SK-N-DZ (cell line): ENCODE results near the gene EEA1.

Experiments
- DNase-seq: peaks from one replicate; pipeline ENCODE4 v3.0.0-alpha.2; 2015; ENCODE audit warnings: low spot score

The EEA1 gene

DNA sequence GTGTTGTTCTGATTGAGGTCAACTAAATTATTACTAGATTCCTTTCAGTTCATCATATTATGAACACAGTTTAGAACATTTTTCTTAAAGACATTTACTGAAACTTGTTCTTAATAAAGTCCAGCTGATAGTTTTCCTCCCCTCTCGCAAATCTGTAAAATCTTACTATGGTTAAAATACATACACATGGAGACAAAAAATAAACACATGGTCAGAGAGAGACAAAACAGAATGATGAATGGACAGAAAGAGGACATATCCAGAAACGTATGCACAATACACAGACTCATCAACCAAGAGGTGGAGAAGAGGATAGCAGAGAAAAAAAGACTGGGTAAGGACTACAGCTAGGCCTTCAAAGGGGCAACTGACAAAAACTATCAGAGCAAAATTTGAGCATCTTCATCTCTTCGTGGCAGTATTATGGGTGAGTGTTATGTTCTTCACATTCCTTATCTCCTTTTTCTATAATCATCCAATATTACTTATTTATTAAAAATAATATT is 38.4 kb downstream of the EEA1 start:
- DNase-seq: no peak

DNA sequence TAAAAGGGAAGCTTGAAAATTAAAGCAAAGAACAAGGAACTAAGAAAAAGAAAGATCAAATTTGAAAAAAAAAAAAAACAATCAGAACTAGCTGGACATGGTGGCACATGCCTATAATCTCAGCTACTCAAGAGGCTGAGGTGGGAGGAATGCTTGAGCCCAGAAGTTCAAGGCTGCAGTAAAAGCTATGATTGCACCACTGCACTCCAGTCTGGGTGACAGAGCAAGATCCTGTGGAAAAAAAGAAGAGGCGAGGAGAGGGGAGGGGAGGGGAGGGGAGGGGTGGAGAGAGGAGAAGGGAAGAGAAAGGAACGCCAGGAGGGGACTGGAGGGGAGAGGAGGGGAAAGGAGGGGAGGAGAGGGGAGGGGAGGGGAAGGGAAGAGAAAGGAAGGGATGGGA is 43.0 kb downstream of the EEA1 start:
- DNase-seq: no peak

DNA sequence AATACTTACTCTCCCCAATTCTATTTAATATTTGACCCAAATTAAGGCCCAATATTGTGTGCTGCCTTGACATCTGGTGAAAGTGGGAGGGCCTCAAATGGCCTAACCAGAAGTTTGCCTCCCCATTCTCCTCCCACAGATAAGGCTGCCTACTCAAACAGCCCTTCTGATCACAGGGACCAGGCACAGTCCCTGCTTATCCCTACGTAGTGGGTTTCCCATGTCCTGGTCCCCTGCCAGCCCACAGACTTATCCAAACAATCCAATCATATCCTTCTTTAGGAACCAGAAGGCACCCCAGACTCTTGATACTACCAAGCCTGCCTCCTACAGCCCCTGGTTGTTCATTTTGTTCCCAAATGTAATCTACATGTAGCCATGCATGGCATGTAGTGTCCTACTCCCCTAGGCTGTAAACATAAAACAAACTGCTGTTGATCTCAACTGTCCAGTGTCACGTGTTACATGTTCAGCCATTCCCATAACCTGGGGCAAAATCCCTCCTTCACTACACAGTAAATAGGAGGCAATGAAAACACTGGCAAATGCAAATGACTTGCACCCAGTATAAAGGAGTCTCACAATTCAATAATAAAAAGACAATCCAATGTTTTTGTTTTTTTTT is 49.3 kb downstream of the EEA1 start:
- DNase-seq: no peak

DNA sequence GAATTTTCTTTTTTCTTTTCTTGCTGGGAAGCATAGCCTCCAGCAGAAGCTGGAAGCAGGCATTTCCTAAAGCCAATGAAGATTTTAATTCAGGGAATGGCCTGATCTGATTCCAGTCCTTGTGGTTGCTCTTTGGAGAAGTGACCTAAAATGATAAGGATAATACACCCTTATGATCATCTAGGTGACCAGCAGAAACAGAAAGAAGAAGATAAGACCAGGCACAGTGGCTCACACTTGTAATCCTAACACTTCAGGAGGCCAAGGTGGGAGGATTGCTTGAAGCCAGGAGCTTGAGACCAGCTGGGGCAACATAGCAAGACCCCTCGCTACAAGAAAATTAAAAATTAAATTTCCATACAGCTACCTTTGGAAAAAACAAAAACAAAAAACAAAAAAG is 51.2 kb downstream of the EEA1 start:
- no peak for DNase-seq

DNA sequence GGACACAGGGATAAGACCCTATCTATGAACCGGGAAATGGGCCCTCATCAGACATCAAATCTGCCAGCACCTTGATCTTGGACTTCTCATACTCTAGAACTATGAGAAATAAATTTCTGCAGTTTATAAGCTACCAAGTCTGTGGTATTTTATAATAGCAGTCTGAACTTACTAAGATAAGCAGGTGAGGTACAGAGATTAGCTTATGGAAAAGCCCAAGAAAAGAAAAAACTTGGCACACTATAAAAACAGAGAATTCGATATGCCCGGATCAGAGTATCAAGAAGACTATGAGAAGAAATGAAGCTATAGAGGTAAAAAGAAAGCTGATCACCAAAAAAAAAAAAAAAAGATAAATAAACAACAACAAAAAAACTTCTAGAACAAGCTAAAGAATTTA is 52.6 kb downstream of the EEA1 start:
- no peak for DNase-seq

DNA sequence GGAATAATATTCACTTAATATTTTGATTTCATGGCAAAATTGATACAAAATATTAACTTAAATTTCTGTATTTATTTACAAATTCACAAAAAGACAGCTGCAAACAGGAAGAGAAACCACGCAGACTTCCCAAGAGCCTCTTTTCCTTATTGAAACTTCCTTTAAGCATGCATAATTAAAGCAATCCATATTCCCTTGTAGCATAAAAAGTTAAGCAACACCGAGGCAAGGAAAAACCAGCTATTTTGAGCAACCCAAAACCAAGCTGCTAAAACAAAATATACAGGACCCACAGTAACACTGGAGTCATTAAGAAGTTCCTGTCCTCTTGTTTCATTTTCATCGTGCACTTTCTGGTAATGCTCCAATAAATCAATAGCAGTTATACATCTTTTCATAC is 58.0 kb downstream of the EEA1 start:
- DNase-seq: no peak

DNA sequence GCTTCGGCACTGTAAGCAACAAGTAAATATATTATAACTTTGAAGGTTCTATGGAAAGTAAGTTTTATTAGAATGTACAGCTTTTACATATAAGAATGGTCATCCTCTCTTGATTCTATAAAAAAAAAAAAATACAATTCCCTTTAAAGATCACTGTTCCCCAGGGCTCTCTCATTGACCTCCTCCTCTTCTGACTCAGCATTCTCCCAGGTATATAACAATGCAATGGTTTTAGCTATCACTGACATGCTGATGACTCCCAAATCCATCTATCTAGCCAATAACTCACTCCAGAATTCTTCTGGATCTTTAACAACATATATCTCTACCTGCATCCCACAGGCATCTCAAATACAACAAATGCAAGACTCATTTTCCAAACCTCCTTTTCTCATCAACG is 62.7 kb downstream of the EEA1 start:
- no peak for DNase-seq

DNA sequence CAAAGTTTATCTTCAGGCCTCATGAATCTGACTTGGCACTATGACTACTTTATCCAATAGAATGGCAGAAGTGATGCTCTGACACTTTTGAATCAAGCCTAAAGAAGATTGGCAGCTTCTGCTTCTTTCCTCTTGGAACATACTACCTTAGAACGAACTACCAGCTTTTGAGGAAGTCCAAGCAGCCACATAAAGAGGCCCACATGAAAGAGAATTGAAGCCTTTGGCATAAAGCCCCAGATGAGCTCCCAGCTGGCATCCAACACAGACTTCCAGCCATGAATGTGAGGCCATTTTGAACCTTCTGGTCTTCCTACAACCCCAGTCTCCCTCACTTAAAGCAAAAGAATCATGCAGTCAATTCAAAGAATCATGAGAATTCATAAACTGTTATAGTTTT is 65.8 kb downstream of the EEA1 start:
- DNase-seq: no peak

DNA sequence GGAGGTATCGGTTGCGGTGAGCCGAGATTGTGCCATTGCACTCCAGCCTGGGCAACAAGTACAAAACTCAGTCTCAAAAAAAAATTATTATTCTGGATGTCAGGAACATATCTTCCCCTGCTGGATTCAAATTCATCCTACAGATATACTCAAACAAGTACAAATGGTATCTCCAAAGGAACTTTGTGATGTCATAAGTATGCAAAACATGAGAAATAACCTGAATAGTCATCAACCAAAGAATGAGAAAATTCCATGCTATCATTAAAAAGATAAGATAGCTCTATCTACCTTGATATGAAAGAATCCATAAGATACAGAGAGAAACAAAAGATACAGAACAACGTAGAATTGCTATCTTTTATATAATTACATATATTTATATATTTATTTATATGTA is 67.7 kb downstream of the EEA1 start:
- DNase-seq: no peak

DNA sequence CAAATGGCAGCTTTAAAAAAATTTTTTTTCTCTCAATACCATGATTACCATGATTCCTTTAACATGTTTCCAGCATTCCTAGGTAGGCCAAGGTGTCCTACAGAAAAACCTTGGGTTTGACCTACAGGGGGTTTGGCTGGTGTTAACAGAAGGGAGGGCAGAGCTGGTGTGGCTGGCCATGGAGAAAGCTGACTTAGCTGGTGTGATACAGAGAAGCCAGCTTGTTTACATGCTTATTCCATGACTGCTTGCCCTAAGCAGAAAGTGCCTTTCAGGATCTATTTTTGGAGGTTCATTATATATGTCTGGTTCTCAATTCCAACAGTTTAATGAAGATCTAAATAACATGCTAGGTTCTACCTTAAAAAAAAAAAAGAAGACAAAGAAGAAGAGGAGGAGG is 68.6 kb downstream of the EEA1 start:
- no peak for DNase-seq

DNA sequence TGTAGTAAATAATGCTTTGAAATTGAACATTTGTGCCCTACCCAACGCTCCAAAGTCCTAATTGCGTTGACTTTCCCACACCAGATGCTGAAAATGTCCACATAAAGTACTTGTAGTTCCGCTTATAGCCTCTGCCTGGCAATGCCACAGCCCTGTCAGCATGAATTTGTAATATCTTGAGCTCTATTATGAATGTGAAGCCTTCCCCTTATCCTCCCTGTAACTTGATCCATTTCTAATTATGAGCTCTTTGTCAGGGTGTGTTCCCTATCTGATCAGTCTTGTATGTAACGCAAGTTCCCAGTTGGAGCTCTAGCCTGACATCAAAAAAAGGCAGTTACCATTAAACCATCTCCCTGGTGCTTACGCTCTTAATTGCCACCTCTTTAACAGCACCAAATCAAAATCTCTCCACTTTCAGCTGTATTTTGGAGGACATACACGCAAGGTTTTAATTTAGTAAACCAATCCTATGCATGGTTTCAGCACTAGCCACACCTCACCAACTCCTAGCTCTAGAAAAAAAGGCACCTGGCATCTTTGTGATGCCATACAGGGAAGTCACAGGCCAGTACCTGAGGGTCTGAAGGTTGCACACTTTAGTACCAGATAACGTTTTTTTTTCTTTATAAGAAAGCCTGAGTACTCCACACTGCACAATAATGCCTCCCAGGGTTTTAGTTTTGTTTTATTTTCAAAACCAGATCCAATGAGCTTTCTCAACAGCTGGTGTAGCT is 69.3 kb downstream of the EEA1 start:
- peak; percentile 35 for DNase-seq

DNA sequence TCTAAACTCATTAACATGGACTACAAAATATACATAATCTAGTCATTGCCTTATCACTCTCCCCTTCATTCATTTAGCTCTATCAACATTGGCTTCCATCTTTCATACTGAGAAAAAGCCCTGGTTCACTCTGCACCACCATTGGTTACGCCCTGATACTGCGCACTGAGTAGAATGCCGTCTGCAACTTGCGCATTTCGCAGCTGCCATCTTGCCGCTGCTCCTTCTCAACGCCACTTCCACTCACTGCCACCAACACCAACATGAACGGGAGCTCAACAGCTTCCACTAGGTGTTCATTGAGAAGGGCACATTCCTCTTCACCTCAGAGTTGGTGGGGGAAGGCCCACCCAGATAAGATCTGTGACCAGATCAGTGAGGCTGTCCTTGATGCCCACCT is 71.3 kb downstream of the EEA1 start:
- no peak for DNase-seq

DNA sequence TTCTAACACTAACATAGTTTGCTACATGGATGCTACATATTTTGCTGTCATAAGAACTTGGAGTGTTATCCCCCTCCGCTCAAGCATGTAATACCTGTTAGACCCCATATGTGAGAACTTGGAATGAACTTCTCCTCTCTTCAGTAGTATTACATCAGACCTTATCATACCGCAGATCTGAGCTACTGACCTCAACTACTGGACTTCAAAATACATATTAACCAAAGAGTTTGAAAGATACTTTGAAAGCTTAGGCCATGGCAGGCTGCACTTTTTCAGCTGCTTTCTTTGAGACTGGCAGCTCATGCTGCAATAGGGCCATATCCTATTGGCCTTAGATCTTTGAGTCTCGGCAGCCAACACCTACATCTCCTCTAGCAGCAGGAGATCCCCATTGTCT is 74.8 kb downstream of the EEA1 start:
- DNase-seq: no peak

DNA sequence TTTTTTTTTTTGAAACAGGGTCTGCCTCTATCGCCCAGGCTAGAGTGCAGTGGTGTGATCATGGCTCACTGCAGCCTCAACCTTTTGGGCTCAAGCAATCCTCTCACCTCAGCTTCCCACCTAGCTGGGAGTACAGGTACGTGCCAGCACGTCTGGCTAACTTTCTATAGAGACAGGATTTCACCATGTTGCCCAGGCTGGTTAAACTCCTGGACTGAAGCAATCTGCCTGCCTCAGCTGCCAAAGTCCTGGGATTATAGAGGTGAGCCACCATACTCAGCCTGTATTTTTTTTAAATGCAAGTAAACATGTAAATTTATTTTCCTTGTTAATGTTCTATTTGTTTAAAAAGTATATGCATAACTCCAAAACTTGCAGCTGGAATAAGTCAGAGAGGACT is 80.4 kb downstream of the EEA1 start:
- no peak for DNase-seq

DNA sequence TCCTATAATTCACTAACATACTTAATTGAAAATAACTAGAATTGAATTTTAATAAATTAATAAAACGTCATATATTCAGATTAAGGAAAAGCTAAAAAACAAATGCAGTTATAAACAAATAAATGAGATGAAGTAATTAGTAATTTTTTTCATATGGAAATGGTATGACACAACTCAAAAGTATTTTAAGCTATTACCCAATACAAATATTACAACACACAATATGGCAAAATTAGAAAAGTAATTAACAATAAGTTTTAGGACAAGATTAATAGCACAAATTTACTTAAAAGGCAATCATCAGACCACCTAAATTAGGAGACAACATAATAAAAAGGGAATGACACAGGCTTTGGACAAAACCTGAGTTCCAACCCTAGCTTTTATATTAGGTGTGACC is 81.7 kb downstream of the EEA1 start:
- no peak for DNase-seq

DNA sequence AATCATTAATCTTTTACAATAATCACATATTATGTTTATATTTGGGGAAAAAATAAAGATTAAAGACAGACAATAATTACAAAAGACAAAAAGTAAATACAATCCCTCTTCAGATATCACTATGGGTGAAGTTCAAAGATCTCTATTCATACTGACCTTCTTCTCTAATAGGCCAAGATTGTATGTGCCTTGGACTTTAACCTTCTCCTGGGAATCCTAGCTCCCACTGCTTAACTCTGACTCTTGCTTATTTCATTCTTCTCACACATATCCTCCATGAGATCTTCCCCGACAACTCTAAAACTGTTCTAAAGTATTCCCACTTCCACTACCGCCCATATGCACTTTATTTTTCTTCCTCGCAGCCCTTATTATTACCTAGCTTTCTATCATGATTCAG is 83.8 kb downstream of the EEA1 start:
- DNase-seq: no peak

DNA sequence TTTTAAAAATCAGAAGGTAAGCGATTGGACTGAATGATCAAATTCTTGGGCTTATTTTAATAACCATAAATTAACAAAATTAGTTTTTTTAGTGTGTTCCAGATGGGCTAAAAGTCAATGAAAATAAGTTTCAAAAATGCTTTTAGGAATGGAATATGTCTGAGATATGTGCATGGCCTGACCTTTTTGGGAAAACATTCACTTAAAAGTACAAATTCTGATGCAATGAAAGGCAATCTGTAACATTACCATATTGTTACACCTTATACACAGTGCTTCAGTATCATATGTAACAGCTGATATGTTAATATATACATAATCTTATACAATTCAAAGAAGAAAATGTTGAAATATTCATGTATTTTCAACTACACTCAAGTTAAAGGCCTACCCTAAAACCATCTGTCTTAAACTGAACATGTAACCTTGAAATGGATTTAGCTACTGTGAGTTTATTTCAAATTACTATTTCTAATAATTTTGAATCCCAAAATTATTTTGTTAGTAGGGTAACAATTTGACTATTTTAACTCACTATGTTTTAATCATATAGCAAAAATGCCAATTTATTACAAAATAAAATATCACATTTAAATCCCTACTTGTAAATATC is 84.8 kb downstream of the EEA1 start:
- no peak for DNase-seq

DNA sequence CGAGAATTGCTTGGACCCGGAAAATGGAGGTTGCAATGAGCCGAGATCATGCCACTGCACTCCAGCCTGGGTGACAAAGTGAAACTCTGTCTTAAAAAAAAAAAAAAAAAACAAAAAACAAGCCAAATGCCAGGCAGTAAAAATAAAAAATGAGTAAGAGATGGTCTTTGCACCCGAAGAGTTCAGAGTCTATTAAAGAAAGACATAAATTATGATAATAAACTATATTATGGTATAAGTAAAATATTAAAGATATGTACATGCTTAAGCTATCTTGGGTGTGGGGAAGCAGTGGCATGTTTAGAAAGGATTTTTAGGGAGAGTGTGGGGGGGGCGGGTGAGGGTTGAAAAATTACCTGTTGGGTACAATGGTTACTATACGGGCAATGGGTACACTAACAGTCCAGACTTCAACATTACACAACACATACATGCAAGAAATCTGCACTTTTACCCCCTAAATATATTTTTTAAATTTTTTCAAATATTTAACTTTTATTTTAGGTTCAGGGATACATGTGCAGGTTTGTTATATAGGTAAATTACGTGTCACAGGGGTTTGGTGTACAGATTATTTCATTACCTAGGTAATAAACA is 99.3 kb downstream of the EEA1 start:
- no peak for DNase-seq

DNA sequence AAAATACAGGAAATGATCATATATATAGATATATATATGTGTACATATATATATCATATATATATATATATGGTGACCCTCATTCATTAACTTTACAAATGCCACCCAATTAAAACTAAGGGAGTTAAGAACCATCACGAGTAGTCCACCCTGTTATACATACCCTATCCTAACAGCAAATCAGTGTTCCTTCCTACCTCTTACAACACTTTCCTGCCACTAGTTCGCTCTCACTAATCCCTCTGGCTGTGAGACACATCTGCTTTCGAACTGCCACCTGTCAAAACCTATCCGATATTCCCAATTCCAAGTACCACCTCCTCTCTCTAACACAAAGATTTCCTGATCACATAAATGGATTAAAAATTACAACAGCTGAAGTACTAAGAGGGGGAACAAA is 100.5 kb downstream of the EEA1 start:
- no peak for DNase-seq

DNA sequence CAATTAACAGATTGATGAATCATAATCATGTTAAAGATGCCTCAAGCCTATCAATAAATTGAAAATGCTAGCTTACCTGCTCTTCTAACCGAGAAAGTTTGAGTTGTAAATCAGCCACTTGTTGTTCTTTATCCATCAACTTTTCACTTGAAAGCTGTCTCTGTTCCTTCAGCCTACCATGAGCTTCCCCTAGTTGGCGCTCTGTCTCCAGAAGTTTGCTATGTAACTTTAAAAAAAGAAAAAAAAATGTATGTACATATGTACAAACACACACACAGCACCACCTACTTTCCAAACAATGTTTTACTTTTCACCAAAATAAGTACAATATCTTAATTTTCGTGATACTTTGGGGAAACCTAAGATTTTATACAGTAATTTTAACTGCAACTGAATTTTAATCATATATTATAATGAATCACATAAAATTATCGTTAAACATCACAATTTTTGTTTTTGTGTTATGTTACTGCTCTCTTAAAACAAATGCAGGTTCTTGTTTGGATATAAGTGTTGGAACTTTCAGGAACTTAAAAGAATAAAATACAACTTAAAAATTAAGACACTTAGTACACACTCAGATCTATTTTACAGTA is 101.2 kb downstream of the EEA1 start:
- DNase-seq: peak; percentile 8

DNA sequence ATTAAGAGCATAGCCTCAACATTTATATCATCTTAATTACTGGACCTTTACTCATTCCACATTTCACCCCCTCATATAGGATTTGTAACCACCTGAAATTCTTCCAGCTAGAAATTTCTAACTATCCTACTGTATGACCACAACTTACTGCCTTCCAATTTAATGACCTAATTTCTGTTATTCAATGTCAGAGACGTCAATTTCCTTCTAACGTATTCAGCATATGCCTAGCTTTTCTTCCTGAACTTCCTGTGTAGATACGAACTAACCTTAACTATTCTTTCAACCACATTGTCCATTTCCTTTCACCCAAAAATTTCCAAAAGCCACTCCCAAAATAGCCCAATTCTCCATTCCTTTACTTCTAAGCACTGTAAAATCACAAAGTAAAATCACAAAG is 108.0 kb downstream of the EEA1 start:
- no peak for DNase-seq

DNA sequence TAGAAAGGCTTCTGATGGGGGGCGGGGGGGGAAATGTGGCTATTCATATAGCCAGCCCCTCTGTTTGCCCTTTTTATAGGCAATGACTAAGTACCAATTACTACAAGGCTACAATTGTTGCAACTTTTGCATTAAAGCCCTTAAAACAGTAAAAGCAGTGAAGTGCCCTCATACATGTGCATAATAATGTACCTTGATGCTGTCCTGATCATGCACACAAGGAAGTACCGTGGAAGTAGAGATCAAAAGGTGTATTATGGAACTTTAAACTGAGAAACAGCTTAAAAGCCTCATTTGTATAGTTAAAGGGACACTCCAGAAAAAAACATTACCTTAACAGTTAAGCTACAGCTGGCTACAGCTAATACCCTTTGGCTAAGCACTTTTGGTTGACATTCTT is 114.5 kb downstream of the EEA1 start:
- no peak for DNase-seq
